Heart right ventricle (tissue), 16 donors: ENCODE results near the gene NHSL1. TPM values are rescaled to one million over a fixed set of nuclear protein-coding genes. Genes with fewer than 3 reads are reported as not detected.

Experiments used
- ATAC-seq, 8 donors: fragments of 200-7000 bp; cut with Tn5 transposase; one replicate each; pipeline ENCODE4 v1.9.1; 2020; ENCODE audit warnings: mild to moderate bottlenecking in 8 of 8, moderate library complexity in 8 of 8, moderate number of reproducible peaks in 1 of 8
- DNase-seq, 2 donors: peaks; one replicate each; pipeline ENCODE4 v3.0.0-alpha.2; 2020
- H3K27ac ChIP-seq, 10 donors: fragments of 200-600 bp; sonication (generic) in 2 of 10; one replicate each; pipeline versions ENCODE4 v1.5.0 to v1.8.0; 2020 to 2022; ENCODE audit warnings: mild to moderate bottlenecking in 3 of 10
- H3K27me3 ChIP-seq, 7 donors: fragments of 200-600 bp; one replicate each; pipeline ENCODE4 v1.8.0; 2021 to 2022; ENCODE audit warnings: mild to moderate bottlenecking in 2 of 7
- H3K36me3 ChIP-seq, 9 donors: fragments of 200-600 bp; sonication (generic) in 1 of 9; one replicate each; pipeline versions ENCODE4 v1.5.0 to v1.8.0; 2020 to 2022; ENCODE audit warnings: mild to moderate bottlenecking in 2 of 9
- H3K4me1 ChIP-seq, 9 donors: fragments of 200-600 bp; sonication (generic) in 1 of 9; one replicate each; pipeline versions ENCODE4 v1.5.0 to v1.8.0; 2020 to 2022; ENCODE audit warnings: mild to moderate bottlenecking in 4 of 9
- H3K4me3 ChIP-seq, 10 donors: fragments of 200-600 bp; sonication (generic) in 2 of 10; one replicate each; pipeline versions ENCODE4 v1.5.0 to v1.8.0; 2020 to 2022; ENCODE audit warnings: mild to moderate bottlenecking in 7 of 10, moderate library complexity in 2 of 10
- H3K9me3 ChIP-seq, 11 donors: fragments of 200-600 bp in 10 of 11; sonication (generic) in 2 of 11; one replicate each; pipeline versions ENCODE4 v1.5.0 to v1.8.0; 2013 to 2022; ENCODE audit warnings: mild to moderate bottlenecking in 2 of 11, control low read depth in 1 of 11, moderate library complexity in 1 of 11
- WGBS, 2 donors: extraction: QIAGEN DNeasy Blood & Tissue Kit; methylation state at CpG; one replicate each; pipeline ENCODE4 v1.1.7; 2013; ENCODE audit warnings: inconsistent platforms in 1 of 2; 5-methylcytosine and 5-hydroxymethylcytosine counted together
- intact Hi-C, 10 donors: fragments of 100-400 bp; cut with DNase I; formaldehyde crosslinking; loops; one replicate each; pipeline versions ENCODE4 v1.11.1 to v1.14.2; 2022
- polyA plus RNA-seq, 2 donors: library from polyadenylated mRNA; stranded (reverse); fragments of 200-250 nt; gene quantifications; one replicate each; pipeline ENCODE4 v1.2.3, GENCODE V29; 2013
- total RNA-seq, 10 donors: library from RNA; stranded (reverse); fragmentation: NEBNext Ultra II Directional in 3 of 10; extraction: Animal tissue kit (Norgen Biotek cat#: 25700) in 3 of 10; gene quantifications; one replicate each; pipeline versions ENCODE4 v1.2.1 to v1.2.4, GENCODE V29; 2021 to 2023
- TF ChIP-seq, protein P1 (sequence below), 9 donors: fragments of 200-600 bp; sonication (generic) in 2 of 9; IDR thresholded peaks; one replicate each; pipeline versions ENCODE4 v1.5.0 to v1.8.0; 2021 to 2022; ENCODE audit warnings: antibody characterized with exemption in 9 of 9, mild to moderate bottlenecking in 5 of 9, moderate library complexity in 1 of 9
- donor health status: Arrhythmogenic right ventricular cardiomyopathy.
- donor health status: ischemic (EF 13 %, LVEDD 7.1; RV severe dilation, severe dysfunction).
- donor health status: healthy with polysubstance abuse.
- donor health status: DM: no; HTN: yes; CAD: no.
- donor health status: DM: no; HTN: no; CAD: no.
- donor health status: ischemic (EF 25% LVEDD 6.9; RV normal size, moderate dysfunction).
- donor health status: ischemic (EF 25% LVEDD 5.7; RV mildly dilated, moderate dysfunction).
- donor health status: healthy.
- donor health status: DM: yes; HTN: yes; CAD: no.
- donor health status: Ischemic cardiomyopathy.
- donor health status: ischemic (EF 35%, LVEDD 5.7; RV mildly dilated, moderate dysfunction).
- donor health status: nonischemic (EF 11% LVEDD 7.7; RV severe dilation, severe dysfunction).
- donor health status: DM: yes; HTN: yes; CAD: no.
- donor health status: PGD.
- donor health status: ischemic (EF 29% LVEDD 5.4; RV normal size, mild dysfunction).
- donor health status: nonischemic (EF 23%, LVEDD 6.1; RV moderate dilation, normal function).

Gene NHSL1
- total and polyA plus RNA-seq, 12 donors = 5.0 to 97.4 (median 74.7) TPM

DNA sequence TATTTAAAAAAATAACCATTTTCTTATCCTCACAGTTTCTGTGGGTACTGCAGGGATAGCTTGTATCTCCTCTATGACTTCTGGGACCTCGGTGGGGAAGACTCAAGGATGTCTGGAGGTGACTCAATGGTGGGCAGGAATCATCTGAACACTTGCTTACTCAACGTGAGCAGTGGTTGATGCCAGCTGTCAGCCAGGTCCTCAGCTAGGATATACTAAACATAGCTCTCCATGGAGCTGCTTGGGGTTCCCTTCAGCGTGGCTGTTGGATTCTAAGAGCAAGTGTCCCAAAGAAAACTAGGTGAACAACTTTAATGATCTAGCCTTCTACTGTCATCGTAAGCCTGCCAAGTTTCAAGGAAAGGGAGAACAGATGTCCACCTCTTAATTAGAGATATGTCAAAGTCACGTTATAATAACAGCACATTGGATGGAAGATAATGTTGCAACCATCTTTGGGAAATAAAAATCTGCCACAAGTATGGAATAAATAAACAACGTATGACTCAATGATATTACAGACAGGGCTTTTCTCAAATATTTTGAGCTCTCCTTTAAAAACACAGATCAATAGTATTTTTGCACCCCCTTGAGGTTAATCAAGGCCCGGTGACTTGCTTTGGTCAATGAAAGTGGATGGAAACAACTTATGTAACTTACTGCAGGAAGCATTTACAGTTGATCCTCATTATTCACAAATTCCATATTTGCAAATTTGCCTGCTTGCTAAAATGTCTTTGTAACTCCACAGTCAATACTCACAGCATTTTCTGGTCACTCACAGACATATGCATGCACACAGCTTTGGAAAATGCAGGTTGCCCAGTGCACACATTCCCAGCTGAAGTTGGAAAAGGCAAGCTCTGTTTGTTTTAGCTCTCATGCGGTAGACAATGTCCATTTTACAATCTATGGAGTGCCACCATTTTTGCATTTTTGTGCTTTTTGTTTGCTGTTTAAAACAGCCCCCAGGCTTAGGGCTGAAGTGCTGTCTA is 101.9 kb downstream of the NHSL1 start:
- no peak for DNase-seq
- no peaks in the 10 kb centered on the region for H3K27me3 ChIP-seq
- H3K36me3 ChIP-seq = no peaks in the 10 kb centered on the region
- intact Hi-C loops = loop anchor here in 1 of 10 donors (10.0 kb wide), 1 partner anchor 103 kb away; no protein-coding TSS in a partner anchor
- 63 to 68% methylated on average over 8 of the region's 8 CpGs for WGBS, 2 donors
- ATAC-seq = peak in 5 of 8 donors; percentile 38 to 74 (median 44)
- no peak overlapping the region for H3K27ac ChIP-seq
- peaks cover 0 to 42% (median 7%) of the 10 kb centered on the region in 9 donors for H3K4me1 ChIP-seq
- H3K9me3 ChIP-seq = no peaks in the 10 kb centered on the region
- H3K4me3 ChIP-seq = no peak overlapping the region
- TF ChIP-seq, protein P1, sequence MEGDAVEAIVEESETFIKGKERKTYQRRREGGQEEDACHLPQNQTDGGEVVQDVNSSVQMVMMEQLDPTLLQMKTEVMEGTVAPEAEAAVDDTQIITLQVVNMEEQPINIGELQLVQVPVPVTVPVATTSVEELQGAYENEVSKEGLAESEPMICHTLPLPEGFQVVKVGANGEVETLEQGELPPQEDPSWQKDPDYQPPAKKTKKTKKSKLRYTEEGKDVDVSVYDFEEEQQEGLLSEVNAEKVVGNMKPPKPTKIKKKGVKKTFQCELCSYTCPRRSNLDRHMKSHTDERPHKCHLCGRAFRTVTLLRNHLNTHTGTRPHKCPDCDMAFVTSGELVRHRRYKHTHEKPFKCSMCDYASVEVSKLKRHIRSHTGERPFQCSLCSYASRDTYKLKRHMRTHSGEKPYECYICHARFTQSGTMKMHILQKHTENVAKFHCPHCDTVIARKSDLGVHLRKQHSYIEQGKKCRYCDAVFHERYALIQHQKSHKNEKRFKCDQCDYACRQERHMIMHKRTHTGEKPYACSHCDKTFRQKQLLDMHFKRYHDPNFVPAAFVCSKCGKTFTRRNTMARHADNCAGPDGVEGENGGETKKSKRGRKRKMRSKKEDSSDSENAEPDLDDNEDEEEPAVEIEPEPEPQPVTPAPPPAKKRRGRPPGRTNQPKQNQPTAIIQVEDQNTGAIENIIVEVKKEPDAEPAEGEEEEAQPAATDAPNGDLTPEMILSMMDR (IDR thresholded peaks at IDR 0.05) = no peak

DNA sequence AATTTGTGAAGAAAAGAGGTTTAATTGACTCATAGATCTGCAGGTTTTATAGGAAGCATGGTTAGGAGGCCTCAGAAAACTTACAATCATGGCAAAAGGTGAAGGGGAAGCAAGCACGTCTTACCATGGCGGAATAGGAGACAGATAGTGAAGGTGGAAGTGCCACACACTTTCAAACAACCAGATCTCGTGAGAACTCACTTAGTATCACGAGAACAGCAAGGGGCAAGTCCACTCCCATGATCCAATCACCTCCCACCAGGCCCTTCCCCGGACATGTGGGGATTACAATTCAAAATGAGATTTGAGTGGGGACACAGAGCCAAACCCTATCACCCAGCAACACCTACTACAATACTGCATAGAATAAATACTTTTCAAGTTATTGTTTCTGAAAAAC is 102.6 kb downstream of the NHSL1 start:
- no peak overlapping the region for H3K27ac ChIP-seq
- H3K36me3 ChIP-seq = no peaks in the 10 kb centered on the region
- no peak for DNase-seq
- 88 to 91% methylated on average over 5 of the region's 5 CpGs for WGBS, 2 donors
- TF ChIP-seq, protein P1 (IDR thresholded peaks at IDR 0.05) = no peak
- H3K4me1 ChIP-seq = peaks cover 0 to 42% (median 7%) of the 10 kb centered on the region in 9 donors
- H3K4me3 ChIP-seq = no peak overlapping the region
- intact Hi-C loops = loop anchor here in 1 of 10 donors (10.0 kb wide), 1 partner anchor 102 kb away; no protein-coding TSS in a partner anchor
- H3K9me3 ChIP-seq = no peaks in the 10 kb centered on the region
- no peaks in the 10 kb centered on the region for H3K27me3 ChIP-seq
- ATAC-seq = no peak

DNA sequence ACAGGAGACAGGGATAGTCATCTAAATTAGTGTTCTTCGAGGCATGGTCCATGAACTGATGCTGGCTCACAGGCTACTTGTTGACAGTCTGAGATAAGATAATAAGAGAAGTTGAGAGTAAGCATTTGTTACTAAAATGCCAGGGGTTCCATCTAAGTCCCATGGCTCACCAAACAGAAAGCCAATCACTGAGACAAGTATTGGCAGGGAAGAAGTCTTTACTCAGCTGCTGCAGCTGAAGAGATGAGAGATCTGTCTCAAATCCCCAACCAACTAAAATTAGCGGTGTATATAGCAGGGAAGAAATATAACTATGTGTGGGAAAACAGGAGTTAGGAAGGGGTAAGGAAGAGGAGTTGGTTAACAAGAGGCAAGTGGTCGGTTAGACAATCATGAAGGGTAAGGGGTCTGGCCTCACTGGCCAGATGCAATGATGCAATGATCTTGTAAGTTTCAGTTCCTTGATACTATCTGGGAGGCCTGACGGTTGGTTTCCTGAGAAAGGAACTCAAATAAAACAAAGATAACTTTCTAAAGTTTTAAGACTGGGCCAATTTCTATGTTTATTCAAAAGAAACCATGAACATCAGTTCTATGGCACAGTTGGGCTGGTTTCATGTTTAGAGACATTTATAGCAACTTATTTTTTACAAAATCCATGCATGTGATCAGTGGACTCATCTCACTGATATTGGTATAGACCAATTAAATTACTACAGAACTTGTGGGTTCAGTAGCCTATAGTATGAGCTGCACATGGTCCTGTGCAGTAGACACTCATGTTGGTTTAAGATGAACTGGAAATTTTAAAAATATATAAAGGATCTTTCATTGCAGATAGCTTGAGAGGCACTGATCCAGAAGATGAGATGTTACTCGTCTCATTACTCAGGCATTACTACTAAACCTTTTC is 105.2 kb downstream of the NHSL1 start:
- 39 to 43% methylated on average over 5 of the region's 5 CpGs for WGBS, 2 donors
- intact Hi-C loops = loop anchor here in 1 of 10 donors (10.0 kb wide), 1 partner anchor 99 kb away; no protein-coding TSS in a partner anchor
- peak; percentile 70 to 92 (median 82) for ATAC-seq
- Histone ChIP-seq H3K9me3 (no peaks in the 10 kb centered on the region), H3K4me1 (peaks cover 0 to 34% (median 7%) of the 10 kb centered on the region in 9 donors), H3K4me3 (no peak overlapping the region), H3K36me3 (no peaks in the 10 kb centered on the region), H3K27me3 (no peaks in the 10 kb centered on the region), H3K27ac (peak overlapping the region in 1 of 10 donors; percentile 31)
- TF ChIP-seq, protein P1 (IDR thresholded peaks at IDR 0.05) = no peak
- DNase-seq = no peak

DNA sequence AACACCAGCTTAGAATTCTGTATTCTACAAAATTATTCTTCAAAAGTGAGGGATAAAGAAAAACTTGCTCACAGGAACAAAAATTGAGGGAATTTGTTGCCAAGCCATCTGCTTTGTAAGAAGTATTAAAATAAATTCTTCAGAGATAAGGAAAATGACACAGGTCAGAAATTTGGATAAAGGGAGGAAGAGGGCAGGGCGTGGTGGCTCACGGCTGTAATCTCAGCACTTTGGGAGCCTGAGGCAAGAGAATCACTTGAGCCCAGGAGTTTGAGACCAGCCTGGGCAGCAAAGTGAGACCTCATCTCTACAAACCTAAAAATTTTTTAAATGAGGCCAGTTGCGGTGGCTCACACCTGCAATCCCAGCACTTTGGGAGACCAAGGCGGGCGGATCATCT is 109.7 kb downstream of the NHSL1 start:
- TF ChIP-seq, protein P1 (IDR thresholded peaks at IDR 0.05) = no peak
- H3K27ac ChIP-seq = no peak overlapping the region
- no peaks in the 10 kb centered on the region for H3K36me3 ChIP-seq
- H3K4me1 ChIP-seq = peaks cover 0 to 15% (median 7%) of the 10 kb centered on the region in 9 donors
- DNase-seq = no peak
- no peaks in the 10 kb centered on the region for H3K27me3 ChIP-seq
- no peak for ATAC-seq
- no peaks in the 10 kb centered on the region for H3K9me3 ChIP-seq
- 78 to 80% methylated on average over 5 of the region's 5 CpGs for WGBS, 2 donors
- no peak overlapping the region for H3K4me3 ChIP-seq
- intact Hi-C loops = no loop called here
